Uterus (tissue), 2 donors: ENCODE measurements around the gene CYP4F2.

Experiments
- CTCF ChIP-seq, 4 experiments: fragments of 200-600 bp in 2 of 4; fragments of 450-650 bp in 2 of 4; sonication (generic) in 2 of 4; IDR thresholded peaks; one replicate each; pipeline ENCODE4 v1.5.1; 2016 to 2019; ENCODE audit warnings: antibody characterized with exemption in 4 of 4, mild to moderate bottlenecking in 2 of 4, moderate library complexity in 1 of 4
- POLR2A ChIP-seq, 2 donors: fragments of 450-650 bp; IDR thresholded peaks; one replicate each; pipeline ENCODE4 v1.6.1; 2016; ENCODE audit warnings: antibody characterized with exemption in 2 of 2, mild to moderate bottlenecking in 1 of 2, moderate library complexity in 1 of 2

- no peak for TF ChIP-seq POLR2A (IDR thresholded peaks at IDR 0.05)
- TF ChIP-seq CTCF (IDR thresholded peaks at IDR 0.05) = no peak
These were observed 55.9 kb downstream of the CYP4F2 start for GRCh38 chr19:15841875-15842569.
